HG03159 (cell line): Measurements from ENCODE around the gene ARID3A.

ENCODE experiments used
- ATAC-seq: cut with Tn5 transposase; IDR thresholded peaks from one replicate; pipeline ENCODE4 v1.9.1; 2021; ENCODE audit warnings: mild to moderate bottlenecking, moderate library complexity; ENCODE audit not compliant: unreplicated experiment

Gene ARID3A

DNA sequence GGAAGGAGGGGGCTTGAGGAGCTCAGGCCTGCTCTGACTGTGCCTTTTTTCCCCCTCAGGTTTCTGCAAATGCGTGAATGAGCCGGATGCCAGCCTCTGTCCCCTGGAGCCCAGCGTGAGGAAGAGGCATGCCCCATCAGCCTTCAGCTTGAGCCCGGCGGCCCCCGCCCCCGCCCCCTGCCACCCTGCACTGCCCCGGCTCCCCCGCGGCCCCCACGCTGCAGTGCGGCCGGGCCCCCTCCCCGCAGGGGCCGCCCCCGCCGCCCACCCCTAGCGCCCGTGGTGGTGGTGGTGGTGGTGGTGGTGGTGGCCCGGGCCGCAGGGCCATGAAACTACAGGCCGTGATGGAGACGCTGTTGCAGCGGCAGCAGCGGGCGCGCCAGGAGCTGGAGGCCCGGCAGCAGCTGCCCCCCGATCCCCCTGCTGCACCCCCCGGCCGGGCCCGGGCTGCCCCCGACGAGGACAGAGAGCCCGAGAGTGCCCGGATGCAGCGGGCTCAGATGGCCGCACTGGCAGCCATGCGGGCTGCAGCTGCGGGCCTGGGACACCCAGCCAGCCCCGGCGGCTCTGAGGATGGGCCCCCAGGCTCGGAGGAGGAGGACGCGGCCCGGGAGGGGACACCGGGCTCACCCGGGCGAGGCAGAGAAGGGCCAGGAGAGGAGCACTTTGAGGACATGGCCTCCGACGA lies 3.5 kb downstream of the ARID3A start:
- no peak for ATAC-seq

DNA sequence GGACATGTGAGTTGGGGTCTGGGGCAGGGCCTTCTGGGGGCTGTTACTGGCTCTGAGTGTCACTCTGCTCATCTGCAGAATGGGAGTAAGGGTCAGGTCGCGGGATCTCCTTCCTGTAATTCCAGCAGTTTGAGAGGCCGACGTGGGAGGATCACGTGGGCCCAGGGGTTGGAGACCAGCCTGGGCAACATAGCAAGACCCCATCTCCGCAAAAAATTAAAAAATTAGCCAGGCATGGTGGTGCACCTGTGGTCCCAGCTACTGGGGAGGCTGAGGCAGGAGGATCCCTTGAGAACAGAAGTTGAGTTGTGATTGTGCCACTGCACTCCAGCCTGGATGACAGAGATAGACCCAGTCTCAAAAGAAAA lies 4.0 kb downstream of the ARID3A start:
- no peak for ATAC-seq

DNA sequence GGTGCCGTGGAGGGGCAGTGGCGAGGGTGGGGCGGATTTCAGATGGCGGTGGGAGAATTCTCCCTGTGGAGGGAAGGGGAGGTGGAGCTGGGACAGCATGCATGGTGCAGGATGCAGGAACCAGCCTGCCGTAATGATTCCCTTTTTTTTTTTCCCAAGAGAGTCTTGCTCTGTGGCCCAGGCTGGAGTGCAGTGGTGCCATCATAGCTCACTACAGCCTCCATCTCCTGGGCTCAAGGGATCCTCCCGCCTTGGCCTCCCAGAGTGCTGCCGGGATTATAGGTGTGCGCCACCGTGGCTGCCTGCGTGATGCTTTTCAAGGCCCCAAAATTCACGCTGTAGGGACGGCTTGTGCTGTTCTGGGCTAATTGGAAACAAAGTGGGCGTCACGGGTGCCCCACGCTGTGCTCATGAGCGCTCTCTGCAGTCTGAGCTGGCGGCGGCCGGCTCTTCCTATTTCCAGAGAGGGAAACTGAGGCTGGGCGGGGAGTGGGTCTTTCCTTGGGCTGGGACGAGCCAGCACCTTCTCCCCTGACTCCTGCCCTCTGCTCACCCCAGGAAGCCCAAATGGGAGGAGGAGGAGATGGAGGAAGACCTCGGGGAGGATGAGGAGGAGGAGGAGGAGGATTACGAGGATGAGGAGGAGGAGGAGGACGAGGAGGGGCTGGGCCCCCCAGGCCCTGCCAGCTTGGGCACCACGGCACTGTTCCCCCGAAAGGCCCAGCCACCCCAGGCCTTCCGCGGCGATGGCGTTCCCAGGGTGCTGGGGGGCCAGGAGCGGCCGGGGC lies 6.2 kb downstream of the ARID3A start:
- no peak for ATAC-seq

DNA sequence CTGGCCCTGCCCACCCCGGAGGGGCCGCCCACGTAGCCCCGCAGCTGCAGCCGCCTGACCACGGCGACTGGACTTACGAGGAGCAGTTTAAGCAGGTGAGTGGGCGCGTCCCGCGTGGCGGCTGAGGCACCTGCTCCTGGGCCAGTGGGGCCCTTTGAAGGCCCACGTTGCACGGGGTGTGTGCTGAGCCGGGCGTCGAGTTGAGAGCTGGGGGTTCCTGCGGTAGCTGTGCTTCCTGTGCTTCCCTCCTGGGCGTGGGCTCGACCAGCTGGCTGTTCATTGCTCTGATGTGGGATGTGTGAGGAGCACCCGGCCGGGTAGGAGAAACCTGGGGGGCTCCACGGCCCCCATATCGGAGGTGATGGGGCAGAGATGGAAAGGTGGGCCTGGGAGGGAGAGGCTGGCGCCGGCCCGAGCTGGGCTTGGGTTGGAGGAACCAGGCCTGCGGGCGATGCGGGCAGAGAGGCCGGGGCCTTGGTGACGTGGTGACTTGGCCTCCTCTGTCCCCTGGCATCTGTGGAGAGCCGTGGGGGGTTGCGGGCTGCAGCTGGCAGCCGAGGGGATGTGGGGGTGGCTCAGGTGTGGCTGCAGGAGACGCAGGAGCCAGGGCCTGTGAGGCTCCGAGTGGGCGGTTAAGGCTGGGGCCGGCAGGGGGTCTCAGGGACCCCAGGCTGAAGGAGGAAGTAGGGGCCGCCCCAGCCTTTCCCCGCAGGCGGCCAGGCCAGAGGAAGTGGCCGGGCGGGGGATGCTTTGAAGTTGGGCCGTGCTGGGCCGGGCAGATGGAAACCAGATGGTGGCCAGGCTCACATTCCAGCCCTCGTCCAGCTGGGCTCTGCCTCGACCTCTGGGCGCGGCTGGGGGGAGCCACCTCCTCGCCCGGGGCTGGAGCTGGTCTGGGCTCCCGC lies 7.1 kb downstream of the ARID3A start:
- no peak for ATAC-seq

DNA sequence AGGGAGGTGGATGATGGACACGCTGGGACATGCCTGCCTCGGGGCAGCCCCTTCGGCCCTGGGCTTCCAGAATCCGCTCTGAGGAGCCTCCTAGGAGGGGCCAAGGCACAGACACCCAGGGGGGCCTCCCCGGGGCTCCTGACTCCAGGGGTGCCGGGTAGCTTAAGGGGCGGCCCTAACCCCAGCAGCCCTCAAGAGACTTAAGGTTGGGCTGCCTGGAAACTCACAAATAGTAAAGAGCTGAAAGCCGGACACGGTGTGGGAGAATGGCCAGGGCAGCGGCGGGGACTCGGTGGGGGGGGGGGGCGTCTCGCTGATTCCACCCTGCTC lies 7.7 kb downstream of the ARID3A start:
- ATAC-seq = no peak

DNA sequence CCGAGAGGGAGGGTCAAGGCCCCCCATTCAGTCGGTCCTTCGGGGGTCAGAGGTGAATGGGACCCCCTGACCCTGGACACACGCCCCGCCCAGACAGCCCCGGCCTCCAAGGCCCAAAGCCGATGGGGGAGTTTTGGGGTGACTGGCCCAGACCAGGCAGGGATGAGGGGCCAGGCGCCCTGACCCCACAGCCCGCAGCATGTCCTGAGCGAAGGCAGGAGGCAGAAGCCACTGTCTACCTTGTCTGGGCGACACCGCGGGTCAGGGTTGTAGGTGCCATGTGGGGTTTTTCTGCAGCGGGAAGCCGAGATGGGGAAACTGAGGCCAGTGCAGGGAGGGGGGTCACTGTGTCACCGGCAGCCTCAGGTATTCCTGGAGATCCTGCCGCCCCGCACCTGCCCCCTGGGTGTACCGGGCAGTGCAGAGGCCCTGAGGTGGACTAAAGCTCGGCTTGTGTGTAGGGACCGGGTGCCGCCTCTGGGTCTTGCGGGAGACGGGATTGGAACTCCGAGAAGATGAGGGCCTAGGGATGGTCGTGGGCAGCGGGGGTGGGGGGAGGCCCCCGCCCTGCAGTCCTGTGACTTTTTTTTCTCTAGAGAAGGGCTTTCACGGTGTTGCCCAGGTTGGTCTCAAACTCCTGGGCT lies 8.5 kb downstream of the ARID3A start:
- ATAC-seq = no peak

DNA sequence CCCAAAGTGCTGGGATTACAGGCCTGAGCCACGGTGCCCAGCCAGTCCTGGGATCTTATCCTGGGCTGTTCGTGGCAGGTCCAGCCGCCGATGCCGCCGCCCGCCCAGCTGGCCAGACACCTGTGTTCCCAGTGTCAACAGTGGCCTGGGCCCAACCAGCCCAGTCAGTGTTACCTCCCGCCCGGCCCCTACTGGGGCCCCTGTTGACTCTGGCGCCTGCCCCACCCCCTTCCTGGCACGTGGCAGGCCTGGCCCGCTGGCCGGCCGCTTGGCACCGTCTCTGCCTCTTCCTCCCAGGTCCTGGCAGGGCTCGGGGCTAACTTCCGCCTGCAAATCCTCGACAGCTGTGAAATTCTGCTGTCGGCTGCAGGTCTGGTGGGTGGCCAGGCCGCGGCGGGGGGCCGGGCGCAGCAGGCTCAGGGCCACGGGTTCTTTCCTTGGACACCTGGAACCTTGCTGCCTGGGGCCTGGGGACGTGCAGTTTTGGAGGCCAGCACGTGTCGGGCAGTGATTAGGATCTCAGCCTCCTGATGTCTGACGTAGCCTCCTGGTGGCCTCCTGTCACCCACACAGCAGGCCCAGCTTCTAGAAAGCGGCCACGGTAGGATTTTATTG lies 9.1 kb downstream of the ARID3A start:
- no peak for ATAC-seq

DNA sequence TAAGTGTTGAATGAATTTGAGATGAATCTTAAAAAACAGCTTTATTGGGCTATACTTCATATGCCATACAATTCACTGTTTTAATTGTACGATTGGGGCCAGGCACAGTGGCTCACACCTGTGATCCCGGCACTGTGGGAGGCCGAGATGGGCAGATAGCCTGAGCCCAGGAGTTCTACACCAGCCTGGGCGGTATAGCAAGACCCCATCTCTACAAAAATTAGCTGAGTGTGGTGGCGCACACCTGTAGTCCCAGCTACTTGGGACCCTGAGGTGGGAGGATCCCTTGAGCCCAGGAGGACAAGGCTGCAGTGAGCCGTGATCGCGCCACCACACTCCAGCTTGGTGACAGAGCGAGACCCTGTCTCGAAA lies 10.3 kb downstream of the ARID3A start:
- no peak for ATAC-seq

DNA sequence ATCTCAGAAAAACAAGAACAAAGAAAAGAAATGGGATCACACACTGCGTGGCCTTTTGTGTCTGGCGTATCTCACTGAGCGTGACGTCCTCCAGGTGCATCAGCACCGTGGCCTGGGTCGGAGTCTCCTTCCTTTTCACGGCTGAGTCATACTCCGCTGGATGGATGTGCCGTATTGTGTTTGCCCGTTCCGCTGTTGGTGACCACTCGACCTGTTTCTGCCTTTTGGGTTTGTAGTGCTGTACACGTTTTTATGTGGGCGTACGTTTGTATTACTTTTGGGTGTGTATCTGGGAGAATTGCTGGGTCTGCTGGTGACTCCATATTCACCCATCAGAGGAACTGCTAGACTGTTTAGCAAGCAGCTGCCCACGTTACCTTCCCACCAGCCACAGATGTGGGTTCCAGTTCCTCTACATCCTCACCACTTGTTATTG lies 11.4 kb downstream of the ARID3A start:
- no peak for ATAC-seq

DNA sequence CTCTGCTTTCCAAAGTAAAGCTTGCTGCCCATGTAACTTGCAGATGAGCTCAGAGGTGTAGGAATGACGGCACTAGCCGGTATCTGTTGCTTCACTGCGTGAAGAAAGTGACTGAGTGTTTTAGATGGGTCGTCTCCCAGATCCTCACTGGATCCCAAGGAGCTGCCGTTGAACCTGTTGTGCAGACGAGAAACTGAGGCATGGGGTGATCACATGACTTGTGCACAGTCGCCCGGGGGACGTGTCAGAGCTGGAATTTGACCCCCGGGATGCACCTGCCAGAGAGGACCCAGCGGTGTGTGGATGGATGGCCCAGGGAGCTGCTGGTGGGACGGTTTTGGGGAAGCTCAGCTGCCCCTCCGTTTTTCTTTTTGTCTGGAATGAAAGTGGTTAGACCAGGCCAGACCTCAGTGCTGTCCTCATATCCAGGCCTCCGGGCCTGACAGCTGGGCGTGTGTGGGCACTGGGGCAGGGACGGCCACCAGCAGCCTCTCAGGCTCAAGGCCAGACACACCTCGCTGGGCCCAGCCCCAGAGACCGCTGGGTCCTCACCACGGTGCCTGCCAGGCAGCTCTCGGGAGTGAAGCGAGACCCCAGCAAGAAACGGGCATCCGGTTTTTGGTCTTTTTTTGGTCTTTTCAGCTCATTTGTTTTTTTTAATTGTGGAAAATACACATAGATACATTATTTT lies 12.5 kb downstream of the ARID3A start:
- no peak for ATAC-seq

DNA sequence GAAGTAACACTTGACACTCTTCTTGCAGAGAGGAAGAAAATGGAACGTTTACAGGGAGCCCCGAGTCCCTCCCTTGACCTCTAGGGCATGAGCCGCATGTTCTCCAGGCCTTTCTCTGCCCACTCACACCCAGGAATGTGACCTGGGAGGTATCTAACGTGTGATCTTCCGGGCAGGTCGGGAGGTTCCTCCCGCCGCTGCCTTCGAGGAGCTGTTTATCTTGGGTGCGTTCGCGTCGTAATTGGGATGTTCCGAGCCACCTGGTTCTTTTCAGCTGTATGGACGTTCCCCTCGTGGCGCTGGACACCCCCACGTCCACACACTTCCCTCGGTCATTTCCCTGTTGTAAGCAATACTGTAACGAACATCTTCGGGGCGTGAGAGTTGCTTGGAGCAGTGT lies 13.6 kb downstream of the ARID3A start:
- ATAC-seq = no peak

DNA sequence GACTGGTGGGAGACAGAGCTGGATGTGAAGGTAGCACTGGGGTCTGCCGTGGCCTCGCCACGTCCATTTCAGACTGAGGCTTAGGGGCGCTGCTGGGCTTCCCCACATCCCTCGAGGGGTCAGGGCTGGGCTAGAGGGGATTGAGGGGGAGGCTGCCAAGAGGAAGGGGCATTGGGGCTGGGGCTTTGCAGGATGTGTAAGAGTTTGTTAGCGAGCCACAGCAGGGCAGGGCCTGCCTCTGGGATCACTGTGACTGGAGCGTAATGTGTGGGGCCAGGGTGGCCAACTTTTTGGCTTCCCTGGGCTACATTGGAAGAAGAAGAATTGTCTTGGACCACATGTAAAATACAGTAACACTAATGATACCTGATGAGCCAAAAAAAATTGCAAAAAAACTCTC lies 14.1 kb downstream of the ARID3A start:
- no peak for ATAC-seq

DNA sequence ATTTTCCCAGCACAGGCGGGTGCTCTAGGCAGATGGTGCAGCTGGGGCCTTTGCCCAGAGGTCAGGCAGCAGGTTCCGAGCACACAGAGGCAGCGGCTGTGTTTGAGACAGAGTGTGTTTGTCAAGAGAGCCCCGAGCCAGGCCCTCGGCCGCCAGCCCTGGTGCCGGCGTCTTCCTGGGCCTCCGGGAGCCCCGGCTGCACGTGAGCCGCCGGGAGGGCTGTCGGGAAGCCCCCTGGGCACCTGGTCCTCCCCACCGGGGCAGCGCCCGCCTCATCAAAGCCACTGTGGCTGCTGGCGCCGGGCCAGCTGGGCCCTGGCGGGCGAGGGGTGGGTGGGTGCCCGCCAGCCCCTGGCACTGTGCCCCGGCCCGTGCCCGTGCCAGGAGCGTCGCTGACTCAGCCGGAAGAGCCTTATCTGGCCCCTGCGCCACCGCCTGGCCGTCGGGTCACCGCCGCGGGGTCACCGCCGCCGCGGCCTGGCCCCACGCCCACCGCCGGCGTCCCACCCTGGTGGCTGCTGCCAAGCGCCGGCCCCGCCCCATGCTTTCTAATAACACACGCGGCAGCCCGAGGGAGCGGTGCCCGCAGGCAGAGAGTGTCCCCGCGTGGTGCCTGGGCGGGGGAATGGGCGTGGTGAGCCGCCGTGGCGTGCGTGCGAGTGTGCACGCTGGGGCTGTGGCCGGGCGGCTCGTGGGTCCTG lies 14.9 kb downstream of the ARID3A start:
- ATAC-seq = no peak

DNA sequence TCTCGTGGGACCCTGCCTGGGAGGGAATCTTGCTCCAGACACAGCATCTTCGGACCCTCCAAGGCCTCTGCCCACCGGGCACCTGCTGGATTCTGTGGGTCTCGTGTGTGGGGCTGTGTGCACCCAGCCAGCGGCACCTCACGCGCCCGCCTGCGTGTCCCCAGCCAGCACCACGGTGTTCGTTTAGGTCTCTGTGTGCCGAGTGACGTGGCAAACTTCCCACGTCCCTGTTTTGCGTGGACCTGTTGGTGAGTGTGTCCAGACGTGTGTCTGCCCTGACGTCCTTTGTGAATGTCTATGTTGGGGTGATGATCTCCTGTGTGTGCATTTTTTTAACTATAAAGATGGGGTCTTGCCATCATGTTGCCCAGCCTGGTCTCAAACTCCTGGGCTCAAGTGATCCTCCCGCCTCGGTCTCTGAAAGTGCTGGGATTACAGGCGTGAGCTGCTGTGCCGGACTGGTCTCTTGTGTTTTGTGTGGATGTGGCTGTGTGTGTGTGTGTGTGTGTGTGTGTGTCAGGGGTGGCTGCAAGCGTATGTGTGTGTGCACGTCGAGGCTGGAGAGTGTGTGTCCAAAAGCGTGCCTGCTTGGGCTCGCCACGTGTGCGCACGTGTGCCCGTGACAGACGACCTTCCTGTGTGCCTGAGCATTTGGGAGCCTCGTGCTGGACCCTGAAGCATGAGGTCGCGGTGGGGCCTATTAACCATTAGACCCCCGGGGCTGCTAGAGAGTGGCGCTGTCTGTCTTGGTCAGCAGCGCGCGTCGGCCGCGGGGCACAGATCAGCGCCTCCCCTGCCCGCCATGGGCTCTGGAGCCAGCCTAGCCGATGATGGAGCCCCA lies 15.7 kb downstream of the ARID3A start:
- no peak for ATAC-seq

DNA sequence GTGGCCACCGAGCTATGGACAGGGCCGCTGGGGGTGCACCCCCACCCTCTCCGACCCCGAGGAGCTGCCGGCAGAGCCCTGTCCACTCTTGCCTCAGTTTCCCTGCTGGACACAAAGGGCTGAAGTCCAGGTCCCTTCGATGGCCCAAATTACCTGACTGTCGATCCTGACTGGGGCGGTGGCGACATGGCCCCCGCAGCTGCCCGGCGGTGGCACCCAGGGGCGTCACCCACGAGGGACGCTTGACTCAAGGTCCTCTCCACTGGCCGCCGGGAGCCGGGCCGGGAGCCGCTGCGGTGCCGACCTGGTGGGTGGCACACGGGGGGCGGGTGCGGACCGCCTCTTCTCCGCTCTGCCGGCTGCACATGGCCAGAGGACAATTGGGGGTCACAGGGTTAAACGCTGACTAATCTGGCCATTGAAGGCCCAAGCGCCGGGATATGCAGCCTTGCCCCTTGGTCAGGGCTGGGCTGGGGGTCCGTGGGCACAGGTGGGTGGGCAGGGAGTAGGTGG lies 16.4 kb downstream of the ARID3A start:
- no peak for ATAC-seq

DNA sequence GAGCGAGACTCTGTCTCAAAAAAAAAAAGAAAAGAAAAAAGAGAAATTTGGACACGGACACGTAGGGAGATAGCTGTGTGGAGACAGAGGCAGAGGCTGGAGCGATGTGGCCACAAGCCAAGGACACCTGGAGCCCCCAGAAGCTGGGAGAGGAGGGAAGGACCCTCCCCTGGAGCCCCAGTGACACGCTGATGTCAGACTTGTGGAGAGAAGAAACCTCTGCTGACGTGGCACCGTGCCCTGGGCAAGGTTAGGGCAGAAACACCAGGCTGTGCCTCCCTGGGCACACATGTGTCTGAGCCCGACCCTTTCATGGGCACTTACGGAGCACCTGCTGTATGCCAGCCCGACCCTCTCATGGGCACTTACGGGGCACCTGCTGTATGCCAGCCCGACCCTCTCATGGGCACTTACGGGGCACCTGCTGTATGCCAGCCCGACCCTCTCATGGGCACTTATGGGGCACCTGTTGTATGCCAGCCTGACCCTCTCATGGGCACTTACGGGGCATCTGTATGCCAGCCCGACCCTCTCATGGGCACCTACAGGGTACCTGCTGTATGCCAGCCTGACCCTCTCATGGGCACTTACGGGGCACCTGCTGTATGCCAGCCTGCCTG lies 17.8 kb downstream of the ARID3A start:
- ATAC-seq = no peak

DNA sequence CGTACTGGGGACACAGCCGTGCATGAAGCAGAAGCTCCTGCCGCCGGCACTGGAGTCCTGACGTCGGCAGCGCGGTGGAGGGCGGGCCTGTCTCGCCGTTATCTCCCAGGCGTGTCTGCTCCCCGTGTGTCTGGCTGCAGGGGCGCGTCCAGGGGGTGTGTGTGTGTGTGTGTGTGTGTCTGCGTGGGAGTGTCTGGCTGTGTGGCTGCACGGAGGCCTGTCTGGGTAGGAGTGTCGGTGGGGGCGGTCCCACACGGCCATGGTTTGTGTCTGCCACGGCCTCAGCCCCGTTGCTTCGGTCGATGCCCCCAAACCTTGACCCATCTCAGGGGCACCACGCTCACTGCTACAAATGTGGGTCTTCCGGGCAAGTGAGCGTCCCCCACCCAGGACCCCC lies 18.3 kb downstream of the ARID3A start:
- no peak for ATAC-seq

DNA sequence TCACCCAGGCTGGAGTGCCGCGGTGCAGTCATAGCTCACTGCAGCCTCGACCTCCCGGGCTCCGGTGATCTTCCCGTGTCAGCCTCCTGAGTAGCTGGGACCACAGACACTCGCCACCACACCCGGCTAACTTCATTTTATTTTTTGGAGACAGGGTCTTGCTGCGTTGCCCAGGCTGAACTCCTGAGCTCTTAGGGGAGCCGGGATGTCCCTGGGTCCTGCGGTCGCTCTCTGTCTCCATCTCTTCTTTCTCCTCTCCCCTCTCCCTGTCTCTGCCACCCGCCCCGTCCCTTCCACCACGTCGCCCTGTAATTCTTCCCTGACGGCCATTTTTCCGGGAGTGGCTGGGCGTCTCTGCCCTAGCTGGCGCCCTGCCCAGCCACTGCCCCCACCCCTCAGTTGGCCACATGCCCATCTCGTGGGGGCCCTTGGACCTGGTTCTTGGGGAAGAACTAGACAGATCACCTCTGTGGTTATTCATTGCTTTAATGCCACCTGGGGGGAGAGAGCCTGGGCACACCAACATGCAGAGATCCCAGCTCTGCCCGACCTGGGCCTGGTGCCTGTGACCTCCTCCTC lies 18.9 kb downstream of the ARID3A start:
- ATAC-seq = no peak
